DND-41 (cell line): Measurements from ENCODE around the gene RHOB.
"Not testable (repeated sequence)": the region's sequence is repeated elsewhere in the genome, so short reads cannot be mapped to it uniquely, and the experiment has no call there.

Source experiments
- ATAC-seq: fragments of 200-7000 bp; cut with Tn5 transposase; 3 replicates; pipeline ENCODE4 v1.9.1; 2021; ENCODE audit warnings: low read depth; ENCODE audit not compliant: insufficient read depth
- DNase-seq: peaks from one replicate; pipeline ENCODE4 v3.0.0-alpha.2; 2020
- H2AFZ ChIP-seq: 2 replicates; pipeline ENCODE4 v1.6.0; 2012; ENCODE audit warnings: low read depth, low read length
- H3K27ac ChIP-seq: 2 replicates; pipeline ENCODE4 v1.5.1; 2012; ENCODE audit warnings: low read length, inconsistent platforms
- H3K27me3 ChIP-seq: fragments of 200-600 bp; sonication (generic); 2 replicates; pipeline ENCODE4 v1.6.0; 2012; ENCODE audit warnings: low read length, mild to moderate bottlenecking, inconsistent platforms; ENCODE audit not compliant: insufficient read depth, poor library complexity
- H3K36me3 ChIP-seq: 2 replicates; pipeline ENCODE4 v1.5.1; 2012; ENCODE audit warnings: low read length, inconsistent platforms; ENCODE audit not compliant: insufficient read depth
- H3K4me1 ChIP-seq: 2 replicates; pipeline ENCODE4 v1.5.1; 2012; ENCODE audit warnings: mild to moderate bottlenecking, low read length; ENCODE audit not compliant: insufficient read depth
- H3K4me2 ChIP-seq: 2 replicates; pipeline ENCODE4 v1.6.0; 2012; ENCODE audit warnings: mild to moderate bottlenecking, moderate library complexity, low read length, inconsistent platforms; ENCODE audit not compliant: insufficient read depth
- H3K4me3 ChIP-seq, 2 experiments: fragments of 200-600 bp in 1 of 2; shearing (Covaris generic) in 1 of 2; 2 replicates each; pipeline ENCODE4 v1.5.1; 2012 to 2016; ENCODE audit warnings: inconsistent platforms in 2 of 2, low read length in 2 of 2, mild to moderate bottlenecking in 2 of 2, low read depth in 1 of 2, moderate library complexity in 1 of 2
- H3K79me2 ChIP-seq: 2 replicates; pipeline ENCODE4 v1.6.0; 2012; ENCODE audit warnings: low read length, inconsistent platforms; ENCODE audit not compliant: insufficient read depth
- H3K9ac ChIP-seq: 2 replicates; pipeline ENCODE4 v1.6.0; 2012; ENCODE audit warnings: low read depth, mild to moderate bottlenecking, inconsistent platforms, low read length, moderate library complexity
- H3K9me3 ChIP-seq: 2 replicates; pipeline ENCODE4 v1.5.1; 2012; ENCODE audit warnings: low read length, moderate library complexity, mild to moderate bottlenecking, inconsistent platforms; ENCODE audit not compliant: insufficient read depth, severe bottlenecking
- H4K20me1 ChIP-seq: 2 replicates; pipeline ENCODE4 v1.6.0; 2012; ENCODE audit warnings: low read length; ENCODE audit not compliant: insufficient read depth
- CTCF ChIP-seq: IDR thresholded peaks from 2 replicates; pipeline ENCODE4 v1.5.1; 2012; ENCODE audit warnings: borderline replicate concordance, low read length, moderate library complexity, mild to moderate bottlenecking; ENCODE audit not compliant: poor library complexity, severe bottlenecking; ENCODE audit errors: extremely low read depth
- EZH2 ChIP-seq: IDR thresholded peaks from 3 replicates; pipeline ENCODE4 v1.6.1; 2012; ENCODE audit warnings: borderline replicate concordance, low read depth, mild to moderate bottlenecking, moderate library complexity, low read length, inconsistent platforms; ENCODE audit not compliant: severe bottlenecking

RHOB gene

DNA sequence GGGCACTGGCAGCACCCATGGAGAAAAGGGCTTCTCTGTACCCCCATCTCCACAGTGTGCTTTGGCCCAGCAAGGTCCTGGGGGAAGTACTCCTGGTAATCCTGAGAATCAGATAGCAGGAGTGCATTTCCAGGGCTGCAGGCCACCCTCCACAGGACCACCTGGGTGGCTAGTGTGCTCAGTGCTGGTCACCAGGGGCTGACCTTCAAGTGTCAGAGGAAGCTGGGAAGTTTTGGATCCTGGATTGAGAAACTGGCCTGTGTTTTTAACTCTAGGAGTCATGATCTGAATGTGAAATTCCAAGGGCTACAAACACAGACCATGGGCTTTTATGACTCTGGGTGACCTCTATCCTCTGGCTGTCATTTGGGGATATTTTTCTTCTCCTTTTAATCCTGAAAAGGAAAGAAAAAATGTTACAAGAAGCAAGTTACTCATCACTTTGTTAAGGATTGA lies 9.3 kb downstream of the RHOB start:
- Histone ChIP-seq H3K79me2 (no peaks in the 10 kb centered on the region), H2AFZ (no peak overlapping the region), H4K20me1 (no peaks in the 10 kb centered on the region), H3K27me3 (peaks cover 12% of the 10 kb centered on the region), H3K9ac (no peak overlapping the region), H3K4me2 (no peak overlapping the region), H3K4me1 (no peaks in the 10 kb centered on the region), H3K27ac (no peak overlapping the region), H3K9me3 (no peaks in the 10 kb centered on the region), H3K4me3 (no peak overlapping the region), H3K36me3 (no peaks in the 10 kb centered on the region)
- ATAC-seq = no peak
- DNase-seq = no peak
- TF ChIP-seq EZH2 (no peak), CTCF (no peak)

DNA sequence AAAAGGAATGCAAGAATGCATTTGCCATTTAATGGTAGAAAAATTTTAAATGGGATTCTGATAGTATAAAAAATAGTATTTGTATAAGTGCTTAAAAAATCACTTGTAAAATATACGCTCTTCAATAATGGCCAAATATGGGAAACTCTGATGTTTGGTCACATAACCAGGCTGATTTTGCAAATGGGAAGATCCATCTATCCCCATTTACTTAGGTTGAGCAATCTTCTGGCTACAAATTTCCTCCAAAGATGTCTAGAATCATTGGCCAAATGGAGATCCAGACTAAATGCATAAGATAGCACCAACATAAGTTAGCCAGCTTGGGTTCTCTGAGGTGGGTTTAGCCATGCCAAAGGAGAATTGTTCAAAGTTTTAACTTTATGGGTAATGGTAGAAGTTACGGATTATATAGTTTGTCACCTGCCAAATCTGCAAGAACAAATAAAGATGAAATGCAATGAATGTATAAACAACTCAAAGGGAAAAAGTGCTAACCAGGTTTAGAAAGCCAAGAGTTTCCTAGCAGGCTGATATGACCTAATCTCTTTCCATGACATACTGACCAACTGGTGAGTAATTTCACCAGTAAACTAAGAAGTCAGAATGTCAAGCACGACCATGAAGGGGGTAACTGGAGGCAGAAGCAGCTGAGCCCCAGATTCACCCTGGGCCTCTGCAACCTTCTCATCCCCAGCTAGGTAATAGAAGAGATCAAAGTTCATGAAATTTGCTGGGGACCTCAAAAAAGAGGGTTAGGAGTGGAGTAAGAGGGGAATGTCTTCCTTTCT lies 10.0 kb downstream of the RHOB start:
- Histone ChIP-seq H3K79me2 (no peaks in the 10 kb centered on the region), H3K4me3 (no peak overlapping the region), H4K20me1 (no peaks in the 10 kb centered on the region), H3K9ac (no peak overlapping the region), H3K9me3 (no peaks in the 10 kb centered on the region), H3K4me1 (no peaks in the 10 kb centered on the region), H3K27me3 (peaks cover 12% of the 10 kb centered on the region), H3K4me2 (no peak overlapping the region), H3K27ac (no peak overlapping the region), H2AFZ (no peak overlapping the region), H3K36me3 (no peaks in the 10 kb centered on the region)
- ATAC-seq (no peak), DNase-seq (no peak)
- no peak for TF ChIP-seq EZH2
- TF ChIP-seq CTCF = no peak

DNA sequence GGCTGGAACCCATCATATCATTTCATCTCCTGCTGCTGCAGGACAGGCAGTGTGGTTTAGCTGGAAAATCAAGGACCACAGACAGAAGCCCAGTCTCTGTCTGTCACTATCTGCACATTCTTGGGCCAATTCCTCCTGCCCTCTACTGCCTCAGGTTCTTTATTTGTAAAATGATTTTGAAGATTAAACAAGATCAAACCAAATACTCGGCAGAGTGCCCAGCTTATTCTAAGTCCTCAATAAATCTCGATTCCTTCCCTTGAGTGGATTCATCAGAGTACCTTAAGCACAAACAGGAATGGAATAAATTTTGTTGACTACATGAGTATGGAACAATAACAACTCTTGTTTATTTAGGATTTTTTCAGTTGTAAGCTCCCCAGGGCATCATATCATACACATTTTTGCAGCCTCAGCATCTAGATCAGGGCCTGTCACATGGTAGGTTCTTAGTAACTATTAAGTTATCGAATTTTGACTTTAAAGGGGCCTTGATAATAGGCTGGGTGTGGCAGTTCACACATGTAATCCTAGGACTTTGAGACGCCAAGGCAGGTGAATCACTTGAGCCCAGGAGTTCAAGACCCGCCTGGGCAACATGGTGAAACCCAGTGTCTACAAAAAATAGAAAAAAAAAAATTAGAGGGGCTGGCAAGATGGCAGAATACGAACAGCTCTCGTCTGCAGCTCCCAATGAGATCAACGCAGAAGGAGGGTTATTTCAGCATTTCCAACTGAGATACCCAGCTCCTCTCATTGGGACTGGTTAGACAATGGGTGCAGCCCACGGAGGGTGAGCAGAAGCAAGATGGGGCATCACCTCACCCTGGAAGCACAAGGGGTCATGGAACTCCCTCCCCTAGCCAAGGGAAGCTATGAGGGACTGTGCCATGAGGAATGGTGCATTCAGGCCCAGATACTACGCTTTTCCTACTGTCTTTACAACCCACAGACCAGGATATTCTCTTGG lies 11.1 kb downstream of the RHOB start:
- H3K36me3 ChIP-seq = no peaks in the 10 kb centered on the region
- H3K27me3 ChIP-seq = peaks cover 12% of the 10 kb centered on the region
- H2AFZ ChIP-seq = no peak overlapping the region
- H3K79me2 ChIP-seq = no peaks in the 10 kb centered on the region
- no peak overlapping the region for H3K4me2 ChIP-seq
- no peak for ATAC-seq
- no peak overlapping the region for H3K9ac ChIP-seq
- no peaks in the 10 kb centered on the region for H3K4me1 ChIP-seq
- no peaks in the 10 kb centered on the region for H3K9me3 ChIP-seq
- DNase-seq = no peak
- no peaks in the 10 kb centered on the region for H4K20me1 ChIP-seq
- TF ChIP-seq EZH2 = no peak
- TF ChIP-seq CTCF = no peak
- H3K4me3 ChIP-seq = no peak overlapping the region
- no peak overlapping the region for H3K27ac ChIP-seq

- H3K9me3 ChIP-seq, H3K36me3 ChIP-seq, H4K20me1 ChIP-seq, H3K27ac ChIP-seq, H3K9ac ChIP-seq, H3K4me1 ChIP-seq, H3K79me2 ChIP-seq, H3K4me2 ChIP-seq, H3K4me3 ChIP-seq, H3K27me3 ChIP-seq, DNase-seq, ATAC-seq, H2AFZ ChIP-seq: not testable (repeated sequence)
Measured at GRCh38 chr2:20458737-20459484, 12.0 kb downstream of the RHOB start.
